ENCODE measurements around the gene NAB2. TPM values are rescaled to one million over a fixed set of nuclear protein-coding genes. Genes with fewer than 3 reads are reported as not detected.

NAB2 gene
- total and polyA plus RNA-seq, 4 donors: 1.9 to 10.0 (median 6.2) TPM

DNA sequence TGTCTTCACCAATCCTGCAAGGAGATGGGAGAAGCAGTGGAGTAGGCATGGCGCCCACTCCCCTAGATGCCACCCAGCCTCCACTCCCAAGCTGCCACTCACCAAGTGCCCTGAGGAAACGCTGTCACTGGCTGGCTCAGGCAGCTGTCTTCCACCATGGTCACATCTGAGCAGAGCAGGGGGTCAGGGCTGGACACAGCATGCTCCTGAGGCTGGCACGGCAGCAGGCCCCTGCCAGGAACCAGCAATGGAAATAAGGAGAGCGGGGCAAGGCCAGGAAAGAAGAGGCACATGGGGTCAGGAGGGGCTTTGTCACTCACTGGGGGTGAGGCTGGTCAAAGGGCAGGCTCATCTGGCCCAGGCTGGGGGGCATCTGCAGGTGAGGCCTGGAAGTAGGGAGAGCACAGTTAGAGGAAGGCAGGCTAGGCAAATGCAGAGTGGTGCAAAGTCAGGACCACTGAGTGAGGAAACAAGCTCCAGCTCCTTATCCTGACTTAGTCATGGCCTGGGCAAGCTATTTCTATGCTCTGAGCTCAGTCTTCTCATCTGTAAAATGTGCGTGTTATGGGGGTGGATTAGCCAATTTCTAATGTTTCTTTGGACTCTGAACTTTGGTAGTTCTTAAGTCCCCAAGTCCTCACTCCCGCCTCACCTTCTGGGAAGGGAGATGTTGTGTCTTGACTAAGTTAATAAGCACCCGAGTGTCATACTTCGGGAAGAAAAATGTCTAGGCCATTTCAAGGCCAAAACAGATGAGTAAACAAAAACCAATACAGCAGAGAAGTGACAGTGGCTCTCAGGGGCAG is 8.0 kb downstream of the NAB2 start:
- Histone ChIP-seq H3K27me3 (ENCODE audit: control insufficient read depth in 4 of 4, insufficient read depth in 4 of 4, low read length in 3 of 4) (no peaks in the 10 kb centered on the region), H3K36me3 (ENCODE audit: control insufficient read depth in 4 of 4, insufficient read depth in 3 of 4, low read depth in 1 of 4, low read length in 3 of 4) (peaks cover 6 to 59% (median 47%) of the 10 kb centered on the region in 4 donors), H3K4me3 (ENCODE audit: low read depth in 1 of 3, low read length in 3 of 3) (no peak overlapping the region), H3K4me1 (ENCODE audit: control insufficient read depth in 4 of 4, insufficient read depth in 4 of 4, low read length in 3 of 4) (peaks cover 4 to 27% (median 11%) of the 10 kb centered on the region in 4 donors), H3K9ac (ENCODE audit: low read depth in 1 of 2, low read length in 2 of 2) (no peak overlapping the region), H3K9me3 (ENCODE audit: control insufficient read depth in 4 of 4, low read length in 3 of 4) (no peaks in the 10 kb centered on the region), H3K27ac (ENCODE audit: low read depth in 1 of 2, low read length in 2 of 2) (peak overlapping the region in 1 of 2 donors; percentile 13)
- no peak for TF ChIP-seq HNF4A (conservative IDR thresholded peaks at IDR 0.05)
- TF ChIP-seq, protein P1, sequence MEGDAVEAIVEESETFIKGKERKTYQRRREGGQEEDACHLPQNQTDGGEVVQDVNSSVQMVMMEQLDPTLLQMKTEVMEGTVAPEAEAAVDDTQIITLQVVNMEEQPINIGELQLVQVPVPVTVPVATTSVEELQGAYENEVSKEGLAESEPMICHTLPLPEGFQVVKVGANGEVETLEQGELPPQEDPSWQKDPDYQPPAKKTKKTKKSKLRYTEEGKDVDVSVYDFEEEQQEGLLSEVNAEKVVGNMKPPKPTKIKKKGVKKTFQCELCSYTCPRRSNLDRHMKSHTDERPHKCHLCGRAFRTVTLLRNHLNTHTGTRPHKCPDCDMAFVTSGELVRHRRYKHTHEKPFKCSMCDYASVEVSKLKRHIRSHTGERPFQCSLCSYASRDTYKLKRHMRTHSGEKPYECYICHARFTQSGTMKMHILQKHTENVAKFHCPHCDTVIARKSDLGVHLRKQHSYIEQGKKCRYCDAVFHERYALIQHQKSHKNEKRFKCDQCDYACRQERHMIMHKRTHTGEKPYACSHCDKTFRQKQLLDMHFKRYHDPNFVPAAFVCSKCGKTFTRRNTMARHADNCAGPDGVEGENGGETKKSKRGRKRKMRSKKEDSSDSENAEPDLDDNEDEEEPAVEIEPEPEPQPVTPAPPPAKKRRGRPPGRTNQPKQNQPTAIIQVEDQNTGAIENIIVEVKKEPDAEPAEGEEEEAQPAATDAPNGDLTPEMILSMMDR (IDR thresholded peaks at IDR 0.05; ENCODE audit: low read depth, low read length, missing input control): no peak
- no peak for TF ChIP-seq TAF1 (conservative IDR thresholded peaks at IDR 0.05)
- no peak for TF ChIP-seq JUND (IDR thresholded peaks at IDR 0.05)
- TF ChIP-seq, protein P2, sequence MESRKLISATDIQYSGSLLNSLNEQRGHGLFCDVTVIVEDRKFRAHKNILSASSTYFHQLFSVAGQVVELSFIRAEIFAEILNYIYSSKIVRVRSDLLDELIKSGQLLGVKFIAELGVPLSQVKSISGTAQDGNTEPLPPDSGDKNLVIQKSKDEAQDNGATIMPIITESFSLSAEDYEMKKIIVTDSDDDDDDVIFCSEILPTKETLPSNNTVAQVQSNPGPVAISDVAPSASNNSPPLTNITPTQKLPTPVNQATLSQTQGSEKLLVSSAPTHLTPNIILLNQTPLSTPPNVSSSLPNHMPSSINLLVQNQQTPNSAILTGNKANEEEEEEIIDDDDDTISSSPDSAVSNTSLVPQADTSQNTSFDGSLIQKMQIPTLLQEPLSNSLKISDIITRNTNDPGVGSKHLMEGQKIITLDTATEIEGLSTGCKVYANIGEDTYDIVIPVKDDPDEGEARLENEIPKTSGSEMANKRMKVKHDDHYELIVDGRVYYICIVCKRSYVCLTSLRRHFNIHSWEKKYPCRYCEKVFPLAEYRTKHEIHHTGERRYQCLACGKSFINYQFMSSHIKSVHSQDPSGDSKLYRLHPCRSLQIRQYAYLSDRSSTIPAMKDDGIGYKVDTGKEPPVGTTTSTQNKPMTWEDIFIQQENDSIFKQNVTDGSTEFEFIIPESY (IDR thresholded peaks at IDR 0.05): no peak
- TF ChIP-seq RAD21 (IDR thresholded peaks at IDR 0.05): no peak
- TF ChIP-seq SP1 (IDR thresholded peaks at IDR 0.05): no peak
- DNase-seq (ENCODE audit: low spot score): no peak
- 88% methylated on average over 8 of the region's 8 CpGs for WGBS

DNA sequence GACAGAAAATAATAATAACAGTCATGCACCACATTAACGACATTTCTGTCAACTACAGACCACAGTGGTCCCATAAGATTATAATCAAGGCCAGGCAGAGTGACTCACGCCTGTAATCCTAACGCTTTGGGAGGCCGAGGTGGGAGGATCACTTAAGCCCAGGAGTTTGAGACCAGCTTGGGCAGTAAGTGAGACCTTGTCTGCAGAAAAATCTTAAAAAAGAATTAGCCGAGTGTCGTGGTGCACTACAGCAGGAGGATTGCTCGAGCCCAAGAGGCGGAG is 8.6 kb downstream of the NAB2 start:
- no peak overlapping the region for H3K27ac ChIP-seq (ENCODE audit: low read depth in 1 of 2, low read length in 2 of 2)
- WGBS: 95% methylated on average over 8 of the region's 8 CpGs
- H3K4me1 ChIP-seq (ENCODE audit: control insufficient read depth in 4 of 4, insufficient read depth in 4 of 4, low read length in 3 of 4): peaks cover 9 to 27% (median 14%) of the 10 kb centered on the region in 4 donors

More for the DNA sequence above, 8.6 kb downstream of the NAB2 start:
- Histone ChIP-seq H3K9ac (ENCODE audit: low read depth in 1 of 2, low read length in 2 of 2) (no peak overlapping the region), H3K9me3 (ENCODE audit: control insufficient read depth in 4 of 4, low read length in 3 of 4) (no peaks in the 10 kb centered on the region), H3K36me3 (ENCODE audit: control insufficient read depth in 4 of 4, insufficient read depth in 3 of 4, low read depth in 1 of 4, low read length in 3 of 4) (peaks cover 6 to 53% (median 42%) of the 10 kb centered on the region in 4 donors), H3K4me3 (ENCODE audit: low read depth in 1 of 3, low read length in 3 of 3) (no peak overlapping the region), H3K27me3 (ENCODE audit: control insufficient read depth in 4 of 4, insufficient read depth in 4 of 4, low read length in 3 of 4) (no peaks in the 10 kb centered on the region)
- no peak for DNase-seq (ENCODE audit: low spot score)
- TF ChIP-seq SP1 (IDR thresholded peaks at IDR 0.05) (no peak), HNF4G (IDR thresholded peaks at IDR 0.05) (no peak), FOXA2 (IDR thresholded peaks at IDR 0.05) (no peak), REST (IDR thresholded peaks at IDR 0.05) (no peak), FOXA1 (IDR thresholded peaks at IDR 0.05) (no peak), YY1 (IDR thresholded peaks at IDR 0.05) (no peak), RXRA (IDR thresholded peaks at IDR 0.05) (no peak), GABPA (IDR thresholded peaks at IDR 0.05 in 1 of 2, conservative IDR thresholded peaks at IDR 0.05 in 1 of 2) (no peak), EGR1 (IDR thresholded peaks at IDR 0.05; ENCODE audit: low read depth in 2 of 2) (no peak), TAF1 (conservative IDR thresholded peaks at IDR 0.05) (no peak), NR2F2 (IDR thresholded peaks at IDR 0.05) (no peak), HNF4A (conservative IDR thresholded peaks at IDR 0.05) (no peak), JUND (IDR thresholded peaks at IDR 0.05) (no peak), RAD21 (IDR thresholded peaks at IDR 0.05) (no peak)
- TF ChIP-seq, protein P1 (IDR thresholded peaks at IDR 0.05; ENCODE audit: low read depth, low read length, missing input control): no peak
- TF ChIP-seq, protein P3, sequence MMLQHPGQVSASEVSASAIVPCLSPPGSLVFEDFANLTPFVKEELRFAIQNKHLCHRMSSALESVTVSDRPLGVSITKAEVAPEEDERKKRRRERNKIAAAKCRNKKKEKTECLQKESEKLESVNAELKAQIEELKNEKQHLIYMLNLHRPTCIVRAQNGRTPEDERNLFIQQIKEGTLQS (IDR thresholded peaks at IDR 0.05): no peak
- TF ChIP-seq, protein P2 (IDR thresholded peaks at IDR 0.05): no peak
- TF ChIP-seq, protein P4, sequence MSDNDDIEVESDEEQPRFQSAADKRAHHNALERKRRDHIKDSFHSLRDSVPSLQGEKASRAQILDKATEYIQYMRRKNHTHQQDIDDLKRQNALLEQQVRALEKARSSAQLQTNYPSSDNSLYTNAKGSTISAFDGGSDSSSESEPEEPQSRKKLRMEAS (IDR thresholded peaks at IDR 0.05): no peak

Measured in liver (tissue), 9 donors.